Measurements from ENCODE around the gene TMEM178B. TPM values are rescaled to one million over a fixed set of nuclear protein-coding genes. Genes with fewer than 3 reads are reported as not detected.

Gene TMEM178B
- total and polyA plus RNA-seq, 12 donors = 1.2 to 54.6 (median 25.7) TPM

DNA sequence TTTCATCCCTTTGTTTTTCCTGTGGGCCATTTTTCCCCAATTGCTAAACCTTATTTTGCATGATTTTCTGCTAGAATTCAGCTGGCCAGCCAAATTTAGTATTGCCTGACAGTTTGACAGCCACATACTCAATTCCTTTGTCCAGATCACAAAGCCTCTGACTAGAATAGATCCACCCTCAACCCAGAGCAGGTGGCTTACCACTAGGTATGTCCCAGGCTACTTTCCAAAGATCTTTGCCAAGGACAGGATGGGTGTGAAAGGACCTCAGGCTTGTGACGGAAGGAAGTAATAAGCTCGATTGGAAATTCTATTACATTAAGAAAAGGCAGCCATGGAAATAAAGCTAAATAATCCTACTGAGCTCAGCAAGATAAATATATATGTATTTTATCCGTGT lies 426.7 kb downstream of the TMEM178B start:
- Histone ChIP-seq H3K9me3 (no peaks in the 10 kb centered on the region), H3K4me1 (peaks cover 0 to 4% (median 0%) of the 10 kb centered on the region in 9 donors), H3K27ac (no peak overlapping the region), H3K36me3 (no peaks in the 10 kb centered on the region), H3K4me3 (no peak overlapping the region), H3K27me3 (no peaks in the 10 kb centered on the region)
- intact Hi-C loops (cut with DNase I) = no loop called here
- TF ChIP-seq, protein P1, sequence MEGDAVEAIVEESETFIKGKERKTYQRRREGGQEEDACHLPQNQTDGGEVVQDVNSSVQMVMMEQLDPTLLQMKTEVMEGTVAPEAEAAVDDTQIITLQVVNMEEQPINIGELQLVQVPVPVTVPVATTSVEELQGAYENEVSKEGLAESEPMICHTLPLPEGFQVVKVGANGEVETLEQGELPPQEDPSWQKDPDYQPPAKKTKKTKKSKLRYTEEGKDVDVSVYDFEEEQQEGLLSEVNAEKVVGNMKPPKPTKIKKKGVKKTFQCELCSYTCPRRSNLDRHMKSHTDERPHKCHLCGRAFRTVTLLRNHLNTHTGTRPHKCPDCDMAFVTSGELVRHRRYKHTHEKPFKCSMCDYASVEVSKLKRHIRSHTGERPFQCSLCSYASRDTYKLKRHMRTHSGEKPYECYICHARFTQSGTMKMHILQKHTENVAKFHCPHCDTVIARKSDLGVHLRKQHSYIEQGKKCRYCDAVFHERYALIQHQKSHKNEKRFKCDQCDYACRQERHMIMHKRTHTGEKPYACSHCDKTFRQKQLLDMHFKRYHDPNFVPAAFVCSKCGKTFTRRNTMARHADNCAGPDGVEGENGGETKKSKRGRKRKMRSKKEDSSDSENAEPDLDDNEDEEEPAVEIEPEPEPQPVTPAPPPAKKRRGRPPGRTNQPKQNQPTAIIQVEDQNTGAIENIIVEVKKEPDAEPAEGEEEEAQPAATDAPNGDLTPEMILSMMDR (IDR thresholded peaks at IDR 0.05) = no peak
- WGBS, 2 donors = 78 to 85% methylated on average over 3 of the region's 3 CpGs
- ATAC-seq (no peak), DNase-seq (no peak)

DNA sequence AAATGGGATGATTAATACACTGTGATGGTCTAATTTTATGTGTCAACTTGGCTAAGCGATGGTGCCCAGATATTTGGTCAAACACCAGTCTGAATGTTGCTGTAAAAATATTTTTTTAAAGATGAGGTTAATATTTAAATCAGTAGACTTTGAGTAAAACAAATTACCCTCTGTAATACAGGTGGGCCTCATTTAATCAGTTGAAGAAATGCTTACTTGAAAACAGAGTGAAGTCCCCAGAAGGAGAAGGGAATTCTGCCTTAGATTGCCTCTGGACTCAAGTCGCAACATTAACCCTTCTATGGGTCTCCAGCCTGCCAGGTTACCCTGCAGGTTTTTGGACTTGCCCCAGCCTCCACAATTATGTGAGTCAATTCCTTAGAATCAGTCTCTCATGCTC lies 427.6 kb downstream of the TMEM178B start:
- DNase-seq (no peak), ATAC-seq (no peak)

DNA sequence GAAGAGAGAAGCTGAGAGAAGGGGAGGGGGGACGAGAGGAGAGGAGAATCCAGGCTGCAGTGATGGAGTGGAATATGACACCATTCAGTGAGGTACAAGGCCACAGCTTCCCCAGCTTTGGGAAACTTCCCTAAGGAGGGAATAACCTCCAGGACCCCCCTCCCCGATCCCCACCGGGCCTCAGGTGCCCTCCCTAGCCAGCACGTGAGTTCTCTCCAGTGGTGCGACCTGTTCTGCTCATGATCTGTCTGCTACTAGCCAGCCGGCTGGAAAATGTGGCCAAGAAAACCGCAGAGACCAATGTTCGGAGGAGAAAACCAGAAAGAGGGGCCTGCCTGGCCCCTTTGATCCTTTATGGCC lies 437.4 kb downstream of the TMEM178B start:
- H3K36me3 ChIP-seq = no peaks in the 10 kb centered on the region
- H3K27ac ChIP-seq = no peak overlapping the region
- DNase-seq = no peak
- peaks cover 0 to 5% (median 0%) of the 10 kb centered on the region in 11 donors for H3K9me3 ChIP-seq
- 4% methylated on average over 8 of the region's 8 CpGs for WGBS, 2 donors
- peaks cover 0 to 33% (median 19%) of the 10 kb centered on the region in 7 donors for H3K27me3 ChIP-seq
- TF ChIP-seq, protein P1 (IDR thresholded peaks at IDR 0.05) = no peak
- peak overlapping the region in 8 of 10 donors; percentile 27 to 46 (median 40) for H3K4me3 ChIP-seq
- H3K4me1 ChIP-seq = peaks cover 0 to 12% (median 10%) of the 10 kb centered on the region in 9 donors
- ATAC-seq = peak in 3 of 8 donors; percentile 10 to 44 (median 34)
- intact Hi-C loops (cut with DNase I) = no loop called here

More for the DNA sequence above, 427.6 kb downstream of the TMEM178B start:
- 88 to 92% methylated on average over 2 of the region's 2 CpGs for WGBS, 2 donors
- H3K27ac ChIP-seq = no peak overlapping the region
- H3K4me3 ChIP-seq = no peak overlapping the region
- H3K27me3 ChIP-seq = no peaks in the 10 kb centered on the region
- no peaks in the 10 kb centered on the region for H3K36me3 ChIP-seq
- peaks cover 0 to 4% (median 0%) of the 10 kb centered on the region in 9 donors for H3K4me1 ChIP-seq
- intact Hi-C loops (cut with DNase I) = no loop called here
- no peaks in the 10 kb centered on the region for H3K9me3 ChIP-seq
- TF ChIP-seq, protein P1 (IDR thresholded peaks at IDR 0.05) = no peak

DNA sequence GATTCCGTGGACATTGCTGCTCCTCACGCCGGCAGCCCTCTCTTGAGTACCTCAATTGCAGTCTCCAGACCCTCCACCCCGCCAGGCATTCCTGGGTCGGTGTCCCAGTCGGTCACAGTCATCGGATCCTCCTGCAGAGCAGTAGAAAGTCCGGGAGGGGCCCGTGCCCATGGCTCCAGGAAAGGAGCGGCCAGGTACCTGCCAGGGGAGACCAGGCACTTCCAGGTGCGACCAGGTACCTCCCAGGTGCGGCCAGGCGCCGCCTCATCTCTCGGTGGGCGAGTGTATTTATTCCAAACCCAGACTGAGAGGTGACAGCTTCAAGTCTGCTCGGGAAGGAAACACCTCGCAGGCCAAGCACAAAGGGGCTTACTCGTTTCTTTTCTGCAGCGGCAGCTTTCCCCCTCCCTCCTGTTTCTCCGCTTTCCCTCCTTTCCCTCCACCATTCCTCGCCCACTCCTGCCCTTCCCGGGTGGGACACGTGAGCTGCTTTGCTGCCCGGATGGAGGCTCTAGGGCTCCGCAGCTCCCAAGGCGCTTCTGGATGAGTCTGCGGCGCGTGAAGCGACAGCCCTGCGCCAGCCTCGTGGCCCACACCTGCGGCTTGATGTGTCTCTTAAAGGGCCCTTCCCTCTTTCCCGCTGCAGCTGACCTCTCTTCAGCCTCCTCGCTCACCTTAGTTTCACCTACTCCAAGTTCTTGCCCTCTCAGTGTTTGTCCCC lies 438.0 kb downstream of the TMEM178B start:
- intact Hi-C loops (cut with DNase I) = no loop called here
- peak in 1 of 2 donors; percentile 4 for DNase-seq
- peak overlapping the region in 8 of 10 donors; percentile 27 to 46 (median 40) for H3K4me3 ChIP-seq

More for the DNA sequence above, 438.0 kb downstream of the TMEM178B start:
- peaks cover 0 to 33% (median 19%) of the 10 kb centered on the region in 7 donors for H3K27me3 ChIP-seq
- TF ChIP-seq, protein P1 (IDR thresholded peaks at IDR 0.05) = no peak
- H3K36me3 ChIP-seq = no peaks in the 10 kb centered on the region
- no peak overlapping the region for H3K27ac ChIP-seq
- peaks cover 0 to 5% (median 0%) of the 10 kb centered on the region in 11 donors for H3K9me3 ChIP-seq
- 2 to 4% methylated on average over 36 of the region's 36 CpGs for WGBS, 2 donors
- peak in 7 of 8 donors; percentile 51 to 70 (median 64) for ATAC-seq
- peaks cover 0 to 12% (median 10%) of the 10 kb centered on the region in 9 donors for H3K4me1 ChIP-seq
